Endothelial cell of umbilical vein (primary cell): Measurements from ENCODE around the gene NUDT3. TPM values are rescaled to one million over a fixed set of nuclear protein-coding genes. Genes with fewer than 3 reads are reported as not detected.

Experiments used
- BruUV-seq: library from RNA; stranded (reverse); fragments of 400-500 nt; replicated peaks from 2 replicates; lab custom pipeline; 2021; lab: Mats Ljungman, UMichigan
- CTCF ChIA-PET: fragments of 300-600, 350-600 bp; sonication (Branson Sonifier 250); formaldehyde crosslinking; loops from one replicate; lab custom pipeline; 2021; ENCODE audit warnings: antibody characterized with exemption, inconsistent platforms; lab: Charles Lee
- POLR2A ChIA-PET: fragments of 300-600, 350-600 bp; sonication (Branson Sonifier 250); formaldehyde crosslinking; loops from one replicate; lab custom pipeline; 2021; ENCODE audit warnings: antibody characterized with exemption, inconsistent platforms; lab: Charles Lee
- DNase-seq: peaks from one replicate; pipeline ENCODE4 v3.0.0-alpha.2; 2011; ENCODE audit warnings: low read depth, low spot score
- FAIRE-seq: peaks from 2 replicates; lab custom pipeline; 2011; peaks lifted over from hg19 to GRCh38; lab: Jason Lieb, UNC
- H2AFZ ChIP-seq: 2 replicates; pipeline ENCODE4 v1.6.0; 2012; ENCODE audit warnings: low read depth, low read length, control low read depth, inconsistent platforms
- H3K27ac ChIP-seq: 2 replicates; pipeline ENCODE4 v1.5.1; 2011; ENCODE audit warnings: low read depth, mild to moderate bottlenecking, control low read depth, low read length, moderate library complexity; ENCODE audit not compliant: insufficient read depth
- H3K27me3 ChIP-seq, 2 experiments: 2 replicates each; pipeline versions ENCODE4 v1.6.0 to v1.6.1; 2011; ENCODE audit warnings: low read length in 2 of 2, mixed read lengths in 1 of 2; ENCODE audit not compliant: control insufficient read depth in 2 of 2, insufficient read depth in 2 of 2
- H3K36me3 ChIP-seq, 2 experiments: 2 replicates in 1 of 2; 3 replicates in 1 of 2; pipeline ENCODE4 v1.5.1; 2011; ENCODE audit warnings: low read length in 2 of 2, mild to moderate bottlenecking in 1 of 2, moderate library complexity in 1 of 2; ENCODE audit not compliant: control insufficient read depth in 2 of 2, insufficient read depth in 2 of 2; ENCODE audit errors: extremely low read depth in 1 of 2
- H3K4me1 ChIP-seq: 3 replicates; pipeline ENCODE4 v1.5.1; 2011; ENCODE audit warnings: mild to moderate bottlenecking, low read length; ENCODE audit not compliant: control insufficient read depth, insufficient read depth; ENCODE audit errors: extremely low read depth
- H3K4me2 ChIP-seq: 2 replicates; pipeline ENCODE4 v1.6.1; 2011; ENCODE audit warnings: low read length, control low read depth, mixed read lengths; ENCODE audit not compliant: insufficient read depth
- H3K4me3 ChIP-seq, 3 experiments: fragments of 200-600 bp in 1 of 3; sonication (generic), shearing (Covaris generic) in 1 of 3; replicated peaks in 1 of 3; 2 replicates each; pipeline ENCODE4 v1.5.1; 2011 to 2016; ENCODE audit warnings: control low read depth in 3 of 3, low read length in 3 of 3, mild to moderate bottlenecking in 2 of 3, inconsistent platforms in 1 of 3, low read depth in 1 of 3, moderate library complexity in 1 of 3; ENCODE audit not compliant: insufficient read depth in 1 of 3
- H3K79me2 ChIP-seq: 2 replicates; pipeline ENCODE4 v1.6.0; 2012; ENCODE audit warnings: low read length, inconsistent platforms; ENCODE audit not compliant: control insufficient read depth, insufficient read depth
- H3K9ac ChIP-seq: replicated peaks from 2 replicates; pipeline ENCODE3; 2011; ENCODE audit warnings: low read length, control low read depth; ENCODE audit not compliant: insufficient read depth; ENCODE audit errors: extremely low read depth
- H3K9me1 ChIP-seq: replicated peaks from 3 replicates; pipeline ENCODE4 v1.6.0; 2011; ENCODE audit warnings: mild to moderate bottlenecking, low read length; ENCODE audit not compliant: control insufficient read depth, insufficient read depth; ENCODE audit errors: extremely low read depth
- H3K9me3 ChIP-seq: replicated peaks from 2 replicates; pipeline ENCODE4 v1.5.1; 2012; ENCODE audit warnings: low read length, inconsistent platforms; ENCODE audit not compliant: control insufficient read depth, insufficient read depth
- H4K20me1 ChIP-seq: replicated peaks from 2 replicates; pipeline ENCODE3; 2011; ENCODE audit warnings: mild to moderate bottlenecking, low read length; ENCODE audit not compliant: control insufficient read depth, insufficient read depth; ENCODE audit errors: extremely low read depth
- CTCF ChIP-seq, 2 donors: IDR thresholded peaks; 1 replicate in 1 of 2; 2 replicates in 1 of 2; pipeline ENCODE4 v1.5.1; 2011; ENCODE audit warnings: low read length in 2 of 2, mild to moderate bottlenecking in 2 of 2, moderate library complexity in 2 of 2, control low read depth in 1 of 2, inconsistent platforms in 1 of 2, low read depth in 1 of 2; ENCODE audit not compliant: insufficient read depth in 1 of 2; ENCODE audit errors: extremely low read depth in 1 of 2
- EZH2 ChIP-seq: IDR thresholded peaks from 2 replicates; pipeline ENCODE4 v1.6.1; 2012; ENCODE audit warnings: borderline replicate concordance, low read depth, mild to moderate bottlenecking, moderate library complexity, low read length, inconsistent platforms; ENCODE audit not compliant: severe bottlenecking
- FOS ChIP-seq: IDR thresholded peaks from 2 replicates; pipeline ENCODE4 v1.6.1; 2011; ENCODE audit warnings: mild to moderate bottlenecking, low read length, moderate library complexity, borderline replicate concordance; ENCODE audit not compliant: insufficient read depth
- GATA2 ChIP-seq: IDR thresholded peaks from 2 replicates; pipeline ENCODE4 v1.7.0; 2011; ENCODE audit warnings: low read depth, mild to moderate bottlenecking, moderate library complexity, mixed read lengths, low read length; ENCODE audit not compliant: insufficient read length, insufficient read depth
- JUN ChIP-seq: IDR thresholded peaks from 2 replicates; pipeline ENCODE4 v1.6.1; 2011; ENCODE audit warnings: borderline replicate concordance, low read depth; ENCODE audit not compliant: insufficient read length, insufficient read depth
- MYC ChIP-seq: IDR thresholded peaks from one replicate; pipeline ENCODE4 v1.6.1; 2011; ENCODE audit warnings: mild to moderate bottlenecking, low read depth, low read length
- POLR2A ChIP-seq: IDR thresholded peaks from 2 replicates; pipeline ENCODE4 v1.6.1; 2012; ENCODE audit warnings: low read depth, mild to moderate bottlenecking, control low read depth, low read length
- POLR2AphosphoS5 ChIP-seq: IDR thresholded peaks from 2 replicates; pipeline ENCODE4 v1.6.1; 2012; ENCODE audit warnings: low read depth, mild to moderate bottlenecking, control low read depth, low read length, moderate library complexity; ENCODE audit not compliant: insufficient read depth
- dilution Hi-C: fragments of 300-500 bp; cut with MboI; formaldehyde crosslinking; loops from one replicate; pipeline ENCODE4 v1.15.0; 2019; ENCODE audit warnings: low sequenced_read_pairs; ENCODE audit not compliant: extremely low pct_ligation_motif_present
- intact Hi-C: fragments of 100-400 bp; cut with micrococcal nuclease; formaldehyde crosslinking; loops from one replicate; pipeline ENCODE4 v1.10.0; 2022
- polyA plus RNA-seq, 4 experiments: library from polyadenylated mRNA; depleted of rRNA in 3 of 4; stranded (reverse) in 3 of 4; unstranded in 1 of 4; fragments of >200 nt; gene quantifications; 2 replicates each; pipeline versions ENCODE4 v1.2.1 to v1.2.3, GENCODE V29; 2011 to 2012; ENCODE audit warnings: missing spikeins in 1 of 4
- total RNA-seq: library from RNA; stranded (reverse); gene quantifications from 2 replicates; pipeline ENCODE4 v1.2.3, GENCODE V29; 2021
- TF ChIP-seq, protein P1 (sequence below): IDR thresholded peaks from 2 replicates; pipeline ENCODE4 v1.6.1; 2011; ENCODE audit not compliant: insufficient read depth, insufficient read length

Gene NUDT3
- total and polyA plus RNA-seq, 2 donors (not counting 3 experiments of a cell fraction or from before 2014, with no cell fraction given) = 11.9 to 30.9 TPM

DNA sequence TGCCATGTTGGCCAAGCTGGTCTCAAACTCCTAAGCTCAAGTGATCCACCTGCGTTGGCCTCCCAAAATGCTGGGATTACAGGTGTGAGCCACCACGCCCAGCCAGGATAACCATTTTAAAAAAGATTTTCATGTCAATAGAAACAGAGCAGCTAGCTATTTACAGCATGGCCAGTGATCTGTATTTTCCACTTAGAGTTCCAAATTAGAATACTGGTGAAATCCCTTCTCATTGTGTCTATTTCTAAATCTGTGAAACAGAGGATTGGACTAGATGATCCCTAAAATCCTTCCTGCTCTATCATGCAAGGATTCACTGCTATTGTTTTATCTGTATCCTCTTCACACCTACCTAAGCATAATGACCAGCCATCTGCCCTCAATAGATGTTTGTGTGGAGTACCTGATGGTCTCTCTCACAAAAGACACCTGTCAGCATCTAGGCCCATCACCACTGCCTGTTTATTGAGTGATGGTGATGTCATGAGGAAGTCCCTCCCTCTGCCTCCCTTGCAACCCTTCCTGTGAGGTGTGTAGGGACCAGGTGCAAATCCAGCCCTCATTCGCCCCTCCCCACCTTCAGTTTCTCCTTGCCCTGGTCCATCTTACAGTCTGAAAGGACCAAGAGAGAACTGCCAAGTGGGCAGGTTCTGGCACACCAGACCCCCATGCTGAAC is 117.2 kb downstream of the NUDT3 start:
- FAIRE-seq = no peak
- no TSS peak for BruUV-seq

More for the DNA sequence above, 117.2 kb downstream of the NUDT3 start:
- Histone ChIP-seq H3K27ac (no peak overlapping the region), H3K36me3 (no peaks in the 10 kb centered on the region), H3K4me1 (peaks cover 18% of the 10 kb centered on the region), H3K4me3 (no peak overlapping the region), H3K4me2 (no peak overlapping the region), H3K79me2 (no peaks in the 10 kb centered on the region), H2AFZ (no peak overlapping the region), H3K9me1 (no peaks in the 10 kb centered on the region), H4K20me1 (no peaks in the 10 kb centered on the region), H3K9me3 (no peaks in the 10 kb centered on the region), H3K27me3 (no peaks in the 10 kb centered on the region), H3K9ac (no peak overlapping the region)
- no peak for DNase-seq
- POLR2A ChIA-PET = no interaction called here
- TF ChIP-seq MYC (no peak), FOS (no peak), JUN (no peak), POLR2A (no peak), GATA2 (no peak), EZH2 (no peak), POLR2AphosphoS5 (no peak), CTCF (IDR thresholded peaks at IDR 0.05; ENCODE audit: extremely low read depth in 1 of 2, insufficient read depth in 1 of 2, low read depth in 1 of 2, low read length in 2 of 2) (no peak)
- TF ChIP-seq, protein P1, sequence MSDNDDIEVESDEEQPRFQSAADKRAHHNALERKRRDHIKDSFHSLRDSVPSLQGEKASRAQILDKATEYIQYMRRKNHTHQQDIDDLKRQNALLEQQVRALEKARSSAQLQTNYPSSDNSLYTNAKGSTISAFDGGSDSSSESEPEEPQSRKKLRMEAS = no peak
- intact Hi-C loops = no loop called here
- CTCF ChIA-PET = interaction anchor here (0.8 to 3.0 kb wide), 2 partner anchors 26 to 29 kb away, joined by 3 to 9 read pairs; partner anchors contain the start of gene SMIM29
- dilution Hi-C loops = no loop called here
